OCI-LY3 (cell line): Measurements from ENCODE around the gene SNX4.

Source experiments
- CTCF ChIP-seq: fragments of 200-600, 300-600 bp; sonication (generic); IDR thresholded peaks from 2 replicates; pipeline ENCODE4 v1.5.1; 2014; ENCODE audit warnings: antibody characterized with exemption, low read length, low read depth
- EZH2phosphoT487 ChIP-seq: fragments of 200-600 bp; shearing (Covaris generic); IDR thresholded peaks from 2 replicates; pipeline ENCODE4 v1.6.1; 2018; ENCODE audit warnings: antibody characterized with exemption, mixed run types, low read depth

DNA sequence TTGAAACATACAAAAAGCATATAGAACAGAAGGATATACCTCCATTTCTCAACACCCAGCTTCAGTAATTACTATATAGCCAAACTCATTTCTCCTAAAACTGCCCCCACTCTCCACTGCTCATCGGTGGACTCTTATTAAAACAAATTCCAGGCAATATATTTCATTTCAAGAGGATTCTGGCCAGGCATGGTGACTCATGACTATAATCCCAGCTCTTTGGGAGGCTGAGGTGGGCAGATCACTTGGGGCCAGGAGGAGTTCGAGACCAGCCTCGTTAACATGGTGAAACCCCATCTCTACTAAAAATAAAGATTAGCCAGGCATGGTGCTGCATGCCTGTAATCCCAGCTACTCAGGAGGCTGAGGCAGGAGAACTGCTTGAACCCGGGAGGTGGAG lies 40.9 kb downstream of the SNX4 start:
- no peak for TF ChIP-seq CTCF
- TF ChIP-seq EZH2phosphoT487: no peak
